Uterus (tissue), 4 donors: ENCODE data around the gene SNX17. TPM values are rescaled to one million over a fixed set of nuclear protein-coding genes. Genes with fewer than 3 reads are reported as not detected.

Source experiments
- DNase-seq, 2 donors: peaks; one replicate each; pipeline ENCODE4 v3.0.0-alpha.2; 2019 to 2020
- H3K27ac ChIP-seq, 2 donors: fragments of 200-600 bp; sonication (generic); 1 replicate in 1 of 2; 2 replicates in 1 of 2; pipeline ENCODE4 v1.5.1; 2016 to 2018
- H3K27me3 ChIP-seq, 2 donors: fragments of 200-600 bp; sonication (generic); one replicate each; pipeline ENCODE4 v1.5.1; 2018 to 2019; ENCODE audit warnings: control low read depth in 1 of 2
- H3K36me3 ChIP-seq, 2 donors: fragments of 200-600 bp; sonication (generic); one replicate each; pipeline ENCODE4 v1.5.1; 2019; ENCODE audit warnings: control low read depth in 1 of 2
- H3K4me1 ChIP-seq, 2 donors: fragments of 200-600 bp; sonication (generic); one replicate each; pipeline ENCODE4 v1.5.1; 2018 to 2019; ENCODE audit warnings: control low read depth in 1 of 2
- H3K4me3 ChIP-seq, 2 donors: fragments of 200-600 bp; sonication (generic); 1 replicate in 1 of 2; 2 replicates in 1 of 2; pipeline ENCODE4 v1.5.1; 2018 to 2019; ENCODE audit warnings: mild to moderate bottlenecking in 1 of 2
- H3K9me3 ChIP-seq, 2 donors: fragments of 200-600 bp; sonication (generic); one replicate each; pipeline ENCODE4 v1.5.1; 2019; ENCODE audit warnings: control low read depth in 1 of 2
- CTCF ChIP-seq, 4 experiments: fragments of 200-600 bp in 2 of 4; fragments of 450-650 bp in 2 of 4; sonication (generic) in 2 of 4; IDR thresholded peaks; one replicate each; pipeline ENCODE4 v1.5.1; 2016 to 2019; ENCODE audit warnings: antibody characterized with exemption in 4 of 4, mild to moderate bottlenecking in 2 of 4, moderate library complexity in 1 of 4
- POLR2A ChIP-seq, 2 donors: fragments of 450-650 bp; IDR thresholded peaks; one replicate each; pipeline ENCODE4 v1.6.1; 2016; ENCODE audit warnings: antibody characterized with exemption in 2 of 2, mild to moderate bottlenecking in 1 of 2, moderate library complexity in 1 of 2
- intact Hi-C: fragments of 100-400 bp; cut with DNase I; formaldehyde crosslinking; loops from one replicate; pipeline ENCODE4 v1.15.1; 2023; ENCODE audit warnings: low total_unique reads
- total RNA-seq, 4 donors: library from RNA; depleted of rRNA in 3 of 4; stranded (reverse); fragments of >200 nt in 3 of 4; gene quantifications; one replicate each; pipeline versions ENCODE4 v1.1.0 to v1.2.4, GENCODE V29; 2014 to 2023
- donor health status: DM: yes; HTN: yes; CAD: no.

The SNX17 gene
- total RNA-seq, 4 donors from 2014 or later = 89.4 to 91.5 (median 90.8) TPM

- intact Hi-C loops = no loop called here
- H3K27me3 ChIP-seq = no peaks in the 10 kb centered on the region
- H3K9me3 ChIP-seq = no peaks in the 10 kb centered on the region
- no peak for DNase-seq
- H3K4me1 ChIP-seq = no peaks in the 10 kb centered on the region
- no peak overlapping the region for H3K27ac ChIP-seq
- TF ChIP-seq POLR2A (IDR thresholded peaks at IDR 0.05) (no peak), CTCF (IDR thresholded peaks at IDR 0.05) (no peak)
- H3K36me3 ChIP-seq = no peaks in the 10 kb centered on the region
- no peak overlapping the region for H3K4me3 ChIP-seq
Measured at GRCh38 chr2:27390822-27391679, 20.6 kb downstream of the SNX17 start.

GRCh38 chr2:27393225-27393624, 22.8 kb downstream of the SNX17 start:
- Histone ChIP-seq H3K36me3 (no peaks in the 10 kb centered on the region), H3K4me3 (no peak overlapping the region), H3K4me1 (no peaks in the 10 kb centered on the region), H3K27me3 (no peaks in the 10 kb centered on the region), H3K27ac (no peak overlapping the region), H3K9me3 (no peaks in the 10 kb centered on the region)
- no peak for DNase-seq
- TF ChIP-seq CTCF (IDR thresholded peaks at IDR 0.05) (no peak), POLR2A (IDR thresholded peaks at IDR 0.05) (no peak)
- intact Hi-C loops = no loop called here

GRCh38 chr2:27398962-27399361, 28.5 kb downstream of the SNX17 start:
- DNase-seq = no peak
- Histone ChIP-seq H3K27ac (no peak overlapping the region), H3K9me3 (no peaks in the 10 kb centered on the region), H3K4me1 (no peaks in the 10 kb centered on the region), H3K4me3 (no peak overlapping the region), H3K27me3 (no peaks in the 10 kb centered on the region), H3K36me3 (no peaks in the 10 kb centered on the region)
- no peak for TF ChIP-seq POLR2A (IDR thresholded peaks at IDR 0.05)
- TF ChIP-seq CTCF (IDR thresholded peaks at IDR 0.05) = no peak
- intact Hi-C loops = no loop called here

- TF ChIP-seq POLR2A (IDR thresholded peaks at IDR 0.05) (no peak), CTCF (IDR thresholded peaks at IDR 0.05) (no peak)
- intact Hi-C loops = no loop called here
- H3K4me3 ChIP-seq = no peak overlapping the region
- no peak for DNase-seq
- no peaks in the 10 kb centered on the region for H3K36me3 ChIP-seq
- no peaks in the 10 kb centered on the region for H3K4me1 ChIP-seq
- no peaks in the 10 kb centered on the region for H3K9me3 ChIP-seq
- H3K27ac ChIP-seq = no peak overlapping the region
- H3K27me3 ChIP-seq = no peaks in the 10 kb centered on the region
Measured at GRCh38 chr2:27400348-27401135, 30.1 kb downstream of the SNX17 start.
